Stimulated activated CD8-positive, alpha-beta memory T cell treated with anti-CD3 and anti-CD28 coated beads, Interleukin-7, amount 100 ng/mL, for 1 hour (primary cell): Measurements from ENCODE around the gene MKX.

Experiments
- DNase-seq, 2 donors: peaks; one replicate each; pipeline ENCODE4 v3.0.0-alpha.2; 2020; ENCODE audit warnings: low read depth in 2 of 2

MKX gene

GRCh38 chr10:27646604-27647175, 98.9 kb downstream of the MKX start:
- no peak for DNase-seq

- DNase-seq = no peak
These were observed 99.4 kb downstream of the MKX start for GRCh38 chr10:27646194-27646593.

- no peak for DNase-seq
These were observed 101.2 kb downstream of the MKX start for GRCh38 chr10:27644307-27644939.

GRCh38 chr10:27643301-27643700, 102.3 kb downstream of the MKX start:
- no peak for DNase-seq

GRCh38 chr10:27642023-27642589, 103.5 kb downstream of the MKX start:
- no peak for DNase-seq

- no peak for DNase-seq
These were observed 107.4 kb downstream of the MKX start for GRCh38 chr10:27638071-27638750.

GRCh38 chr10:27637601-27638000, 108.0 kb downstream of the MKX start:
- no peak for DNase-seq

GRCh38 chr10:27636816-27637215, 108.8 kb downstream of the MKX start:
- no peak for DNase-seq

- no peak for DNase-seq
These were observed 109.8 kb downstream of the MKX start for GRCh38 chr10:27635699-27636270.

GRCh38 chr10:27635290-27635689, 110.3 kb downstream of the MKX start:
- DNase-seq = no peak

- DNase-seq = no peak
These were observed 117.0 kb downstream of the MKX start for GRCh38 chr10:27628621-27629020.

GRCh38 chr10:27626890-27627289, 118.7 kb downstream of the MKX start:
- no peak for DNase-seq

- no peak for DNase-seq
These were observed 120.0 kb downstream of the MKX start for GRCh38 chr10:27625452-27626211.

GRCh38 chr10:27624941-27625340, 120.7 kb downstream of the MKX start:
- DNase-seq = no peak
